Breast epithelium (tissue), 3 donors: ENCODE data around the gene GRK5.

Experiments used
- POLR2A ChIP-seq: fragments of 450-650 bp; IDR thresholded peaks from one replicate; pipeline ENCODE4 v1.6.1; 2016; ENCODE audit warnings: antibody characterized with exemption, mild to moderate bottlenecking, moderate library complexity
- TF ChIP-seq, protein P1 (sequence below), 3 donors: fragments of 450-650 bp; IDR thresholded peaks; one replicate each; pipeline ENCODE4 v1.5.1; 2016 to 2017; ENCODE audit warnings: antibody characterized with exemption in 3 of 3, mild to moderate bottlenecking in 3 of 3, moderate library complexity in 3 of 3

DNA sequence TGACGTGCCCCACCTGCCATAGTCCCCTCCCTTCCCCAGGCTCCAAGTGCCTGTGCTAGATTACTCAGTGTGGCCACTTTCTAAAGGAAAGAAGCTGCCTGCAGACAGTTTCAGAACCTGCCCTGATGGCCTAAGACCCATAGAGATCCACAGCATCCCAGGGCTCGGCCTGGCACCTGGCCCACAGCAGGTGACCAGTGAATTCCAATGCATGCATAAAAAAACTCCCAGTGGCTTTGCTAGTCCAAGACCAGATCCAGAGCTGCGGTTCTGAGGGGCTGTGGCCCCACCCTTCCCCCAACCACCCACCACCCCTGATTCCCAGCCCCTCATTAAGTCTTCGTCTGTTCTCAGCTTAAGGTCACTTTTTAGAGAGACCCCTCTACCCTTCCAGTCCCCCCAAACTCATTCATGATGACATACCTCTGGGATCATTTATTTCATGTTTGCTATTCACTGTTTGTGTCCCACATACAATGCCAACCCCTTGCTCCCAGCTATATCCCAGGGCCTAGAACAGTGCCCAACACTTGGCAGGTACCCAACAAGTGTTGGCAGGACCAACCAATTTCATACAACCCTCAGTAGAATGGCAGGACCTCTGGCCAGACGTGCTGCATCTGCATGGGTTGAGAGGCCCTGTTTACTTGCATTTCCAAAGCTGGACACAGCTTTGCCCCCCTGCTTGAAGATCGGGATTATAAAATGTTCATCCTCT lies 217.0 kb downstream of the GRK5 start:
- TF ChIP-seq, protein P1, sequence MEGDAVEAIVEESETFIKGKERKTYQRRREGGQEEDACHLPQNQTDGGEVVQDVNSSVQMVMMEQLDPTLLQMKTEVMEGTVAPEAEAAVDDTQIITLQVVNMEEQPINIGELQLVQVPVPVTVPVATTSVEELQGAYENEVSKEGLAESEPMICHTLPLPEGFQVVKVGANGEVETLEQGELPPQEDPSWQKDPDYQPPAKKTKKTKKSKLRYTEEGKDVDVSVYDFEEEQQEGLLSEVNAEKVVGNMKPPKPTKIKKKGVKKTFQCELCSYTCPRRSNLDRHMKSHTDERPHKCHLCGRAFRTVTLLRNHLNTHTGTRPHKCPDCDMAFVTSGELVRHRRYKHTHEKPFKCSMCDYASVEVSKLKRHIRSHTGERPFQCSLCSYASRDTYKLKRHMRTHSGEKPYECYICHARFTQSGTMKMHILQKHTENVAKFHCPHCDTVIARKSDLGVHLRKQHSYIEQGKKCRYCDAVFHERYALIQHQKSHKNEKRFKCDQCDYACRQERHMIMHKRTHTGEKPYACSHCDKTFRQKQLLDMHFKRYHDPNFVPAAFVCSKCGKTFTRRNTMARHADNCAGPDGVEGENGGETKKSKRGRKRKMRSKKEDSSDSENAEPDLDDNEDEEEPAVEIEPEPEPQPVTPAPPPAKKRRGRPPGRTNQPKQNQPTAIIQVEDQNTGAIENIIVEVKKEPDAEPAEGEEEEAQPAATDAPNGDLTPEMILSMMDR (IDR thresholded peaks at IDR 0.05): no peak
- TF ChIP-seq POLR2A: no peak
